ENCODE data around the gene SEPTIN1. TPM values are rescaled to one million over a fixed set of nuclear protein-coding genes. Genes with fewer than 3 reads are reported as not detected.

Gene SEPTIN1
- total and polyA plus RNA-seq, 2 of the 4 experiments (the other 2 are of a cell fraction) = 0.24 TPM; not detected in 1

- ATAC-seq (ENCODE audit: low read depth) (no peak), DNase-seq (no peak)
- no peak overlapping the region for H3K56ac ChIP-seq (ENCODE audit: extremely low read depth, insufficient read depth, low read length)
- H3K9me3 ChIP-seq (ENCODE audit: control insufficient read depth, insufficient read depth, low read length) = no peaks in the 10 kb centered on the region
- intact Hi-C loops (cut with micrococcal nuclease) = no loop called here
- no peak overlapping the region for H3K18ac ChIP-seq (ENCODE audit: low read depth, low read length)
- H3K4me2 ChIP-seq (ENCODE audit: low read depth, low read length) = no peak overlapping the region
- no peak overlapping the region for H2AK9ac ChIP-seq (replicated peaks; ENCODE audit: low read depth, low read length, poor library complexity)
- 94% methylated on average over 7 of the region's 15 CpGs; no CpG with 5 or more reads in 1 of the 2 experiments for WGBS, 2 experiments (ENCODE audit: extremely low coverage in 2 of 2, insufficient read length in 1 of 2)
- H3K36me3 ChIP-seq (ENCODE audit: control insufficient read depth, insufficient read depth, low read length) = peaks cover 27% of the 10 kb centered on the region
- H3K9me1 ChIP-seq (ENCODE audit: insufficient read depth, low read length) = peaks cover 5% of the 10 kb centered on the region; the same call in 1 of the 2 replicates
- peaks cover 5% of the 10 kb centered on the region; the same call in 1 of the 2 replicates for H3K4me1 ChIP-seq (ENCODE audit: control insufficient read depth, insufficient read depth, low read length)
- H4K5ac ChIP-seq (ENCODE audit: low read depth, low read length) = no peak overlapping the region
- H3K23ac ChIP-seq (ENCODE audit: low read depth, low read length) = no peak overlapping the region
- no peaks in the 10 kb centered on the region for H3K27me3 ChIP-seq (ENCODE audit: control insufficient read depth, insufficient read depth, low read length)
- H3K14ac ChIP-seq (replicated peaks; ENCODE audit: low read depth, low read length) = no peak overlapping the region
- H2BK15ac ChIP-seq (ENCODE audit: low read depth, low read length) = no peak overlapping the region
- no peak overlapping the region for H2BK120ac ChIP-seq (ENCODE audit: low read depth, low read length)
- no peak overlapping the region for H3K4me3 ChIP-seq (ENCODE audit: insufficient read depth, low read depth, low read length)
- no peak overlapping the region for H2AK5ac ChIP-seq (ENCODE audit: low read depth, low read length)
- no TSS peak for BruUV-seq (replicated peaks)
- no peak overlapping the region for H2BK5ac ChIP-seq (ENCODE audit: low read depth, low read length, poor library complexity, severe bottlenecking)
- no peak overlapping the region for H3K27ac ChIP-seq (ENCODE audit: insufficient read depth, low read length)
- dilution Hi-C loops (cut with HindIII; ENCODE audit: low sequenced_read_pairs, unreplicated experiment) = no loop called here
- H2BK20ac ChIP-seq (ENCODE audit: low read depth, low read length) = no peak overlapping the region
- no peak overlapping the region for H4K91ac ChIP-seq (ENCODE audit: insufficient read depth, low read depth, low read length)
- peaks cover 0 to 62% of the 10 kb centered on the region in 2 experiments; a peak in 2 of 4 replicates for H3K79me1 ChIP-seq (ENCODE audit: low read depth in 1 of 2, low read length in 2 of 2)
- POLR2A ChIA-PET (ENCODE audit: unreplicated experiment) = interaction anchor here (0.6 kb wide), 1 partner anchor 9 kb away, joined by 4 read pairs; no protein-coding TSS in a partner anchor
- no peak overlapping the region for H3K9ac ChIP-seq (ENCODE audit: low read depth, low read length)
- in situ Hi-C loops (cut with MboI; ENCODE audit: low sequenced_read_pairs) = no loop called here
- no peak overlapping the region for H2AFZ ChIP-seq (replicated peaks; ENCODE audit: low read length, poor library complexity)
- CTCF ChIA-PET = no interaction called here
- H4K20me1 ChIP-seq (ENCODE audit: insufficient read depth, low read length) = peaks cover 17% of the 10 kb centered on the region; the same call in 1 of the 2 replicates
- TF ChIP-seq MXI1 (IDR thresholded peaks at IDR 0.05; ENCODE audit: borderline replicate concordance, low read depth, low read length) (no peak), FOS (IDR thresholded peaks at IDR 0.05; ENCODE audit: low read depth, low read length) (no peak), CTCF (conservative IDR thresholded peaks at IDR 0.05; ENCODE audit: low read depth, low read length) (no peak), CHD1 (IDR thresholded peaks at IDR 0.05; ENCODE audit: low read depth, low read length) (no peak), MAZ (IDR thresholded peaks at IDR 0.05; ENCODE audit: borderline replicate concordance, low read depth, low read length) (no peak), SMC3 (IDR thresholded peaks at IDR 0.05; ENCODE audit: low read depth, low read length) (no peak), RCOR1 (IDR thresholded peaks at IDR 0.05; ENCODE audit: insufficient replicate concordance, low read length) (no peak), NFE2L2 (IDR thresholded peaks at IDR 0.05; ENCODE audit: low read depth, low read length) (no peak), RAD21 (IDR thresholded peaks at IDR 0.05; ENCODE audit: low read length) (no peak), POLR2A (IDR thresholded peaks at IDR 0.05; ENCODE audit: low read depth, low read length) (no peak), MAFK (IDR thresholded peaks at IDR 0.05; ENCODE audit: low read depth, low read length) (no peak)
- TF ChIP-seq, protein P1, sequence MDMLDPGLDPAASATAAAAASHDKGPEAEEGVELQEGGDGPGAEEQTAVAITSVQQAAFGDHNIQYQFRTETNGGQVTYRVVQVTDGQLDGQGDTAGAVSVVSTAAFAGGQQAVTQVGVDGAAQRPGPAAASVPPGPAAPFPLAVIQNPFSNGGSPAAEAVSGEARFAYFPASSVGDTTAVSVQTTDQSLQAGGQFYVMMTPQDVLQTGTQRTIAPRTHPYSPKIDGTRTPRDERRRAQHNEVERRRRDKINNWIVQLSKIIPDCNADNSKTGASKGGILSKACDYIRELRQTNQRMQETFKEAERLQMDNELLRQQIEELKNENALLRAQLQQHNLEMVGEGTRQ (IDR thresholded peaks at IDR 0.05; ENCODE audit: low read depth, low read length) = no peak
- H4K8ac ChIP-seq (ENCODE audit: low read depth in 2 of 2, low read length in 2 of 2) = no peak overlapping the region
- no peak overlapping the region for H3K4ac ChIP-seq (ENCODE audit: low read depth, low read length)
These were observed 31.3 kb downstream of the SEPTIN1 start for GRCh38 chr16:30351001-30351441.

All from IMR-90 (cell line).